ENCODE measurements around the gene AUTS2.

Gene AUTS2

DNA sequence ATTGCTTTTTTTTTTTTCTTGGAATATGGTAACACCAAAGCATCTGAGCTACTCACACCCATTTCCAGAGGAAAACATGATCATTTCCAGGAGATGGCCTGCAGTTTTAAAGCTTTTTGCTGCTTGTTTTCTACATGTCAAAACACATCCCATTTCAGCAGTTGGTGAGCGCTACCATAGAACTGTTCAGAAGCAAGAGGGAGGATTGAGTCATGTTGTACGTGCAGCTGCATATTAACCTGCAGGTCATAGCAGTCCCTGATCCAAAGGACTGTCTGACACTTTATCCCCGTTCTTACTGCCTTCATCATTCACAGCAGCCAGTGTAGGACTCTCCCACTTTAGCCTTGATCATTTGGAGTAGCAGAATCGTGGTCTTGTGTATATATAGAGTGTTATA is 124.6 kb downstream of the AUTS2 start:
- no peak overlapping the region for H3K4me3 ChIP-seq (ENCODE audit: low read depth, low read length)
- TF ChIP-seq, protein P1, sequence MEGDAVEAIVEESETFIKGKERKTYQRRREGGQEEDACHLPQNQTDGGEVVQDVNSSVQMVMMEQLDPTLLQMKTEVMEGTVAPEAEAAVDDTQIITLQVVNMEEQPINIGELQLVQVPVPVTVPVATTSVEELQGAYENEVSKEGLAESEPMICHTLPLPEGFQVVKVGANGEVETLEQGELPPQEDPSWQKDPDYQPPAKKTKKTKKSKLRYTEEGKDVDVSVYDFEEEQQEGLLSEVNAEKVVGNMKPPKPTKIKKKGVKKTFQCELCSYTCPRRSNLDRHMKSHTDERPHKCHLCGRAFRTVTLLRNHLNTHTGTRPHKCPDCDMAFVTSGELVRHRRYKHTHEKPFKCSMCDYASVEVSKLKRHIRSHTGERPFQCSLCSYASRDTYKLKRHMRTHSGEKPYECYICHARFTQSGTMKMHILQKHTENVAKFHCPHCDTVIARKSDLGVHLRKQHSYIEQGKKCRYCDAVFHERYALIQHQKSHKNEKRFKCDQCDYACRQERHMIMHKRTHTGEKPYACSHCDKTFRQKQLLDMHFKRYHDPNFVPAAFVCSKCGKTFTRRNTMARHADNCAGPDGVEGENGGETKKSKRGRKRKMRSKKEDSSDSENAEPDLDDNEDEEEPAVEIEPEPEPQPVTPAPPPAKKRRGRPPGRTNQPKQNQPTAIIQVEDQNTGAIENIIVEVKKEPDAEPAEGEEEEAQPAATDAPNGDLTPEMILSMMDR (IDR thresholded peaks at IDR 0.05; ENCODE audit: borderline replicate concordance, insufficient read depth, low read depth, low read length) = no peak

DNA sequence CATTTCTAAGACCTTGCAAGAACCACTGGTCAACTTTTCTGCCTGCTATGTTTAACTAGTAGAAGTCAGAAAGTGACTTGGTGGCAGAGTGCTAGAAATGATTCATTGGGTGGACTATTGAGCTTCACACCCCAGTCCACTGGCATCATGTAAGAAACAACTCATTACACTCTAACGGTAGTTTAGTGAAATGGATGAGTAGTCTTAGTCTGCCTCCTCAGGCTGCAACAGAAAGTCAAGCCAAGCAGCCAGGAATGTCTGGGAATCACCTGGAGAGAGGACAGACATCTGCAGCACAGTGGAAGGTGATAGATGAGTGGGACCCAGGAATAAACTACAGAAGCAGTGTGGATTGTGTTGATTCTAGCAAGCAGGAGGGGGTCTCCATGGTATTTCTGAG is 125.4 kb downstream of the AUTS2 start:
- H3K4me3 ChIP-seq (ENCODE audit: low read depth, low read length) = no peak overlapping the region
- TF ChIP-seq, protein P1 (IDR thresholded peaks at IDR 0.05; ENCODE audit: borderline replicate concordance, insufficient read depth, low read depth, low read length) = no peak

DNA sequence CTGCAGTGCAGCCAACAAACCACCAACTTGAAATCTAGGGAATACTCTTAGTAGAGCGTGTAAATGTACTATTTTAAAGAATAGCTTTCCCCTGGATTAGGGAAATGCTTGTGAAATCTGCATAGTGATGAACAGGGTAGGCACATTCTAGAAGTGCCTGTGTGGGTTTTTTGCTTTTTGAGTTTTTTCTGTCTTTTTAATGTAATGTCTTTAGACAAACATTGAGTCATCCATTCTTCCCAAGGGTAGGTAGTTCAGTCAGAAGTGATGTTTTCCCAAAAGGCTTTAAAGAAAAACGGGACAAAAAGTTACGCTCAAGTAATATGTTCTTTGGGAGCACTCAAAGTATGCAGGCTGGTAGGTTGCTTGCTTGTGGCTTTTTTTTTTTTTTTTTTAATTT is 130.0 kb downstream of the AUTS2 start:
- no peak overlapping the region for H3K4me3 ChIP-seq (ENCODE audit: low read depth, low read length)
- TF ChIP-seq, protein P1 (IDR thresholded peaks at IDR 0.05; ENCODE audit: borderline replicate concordance, insufficient read depth, low read depth, low read length) = no peak

DNA sequence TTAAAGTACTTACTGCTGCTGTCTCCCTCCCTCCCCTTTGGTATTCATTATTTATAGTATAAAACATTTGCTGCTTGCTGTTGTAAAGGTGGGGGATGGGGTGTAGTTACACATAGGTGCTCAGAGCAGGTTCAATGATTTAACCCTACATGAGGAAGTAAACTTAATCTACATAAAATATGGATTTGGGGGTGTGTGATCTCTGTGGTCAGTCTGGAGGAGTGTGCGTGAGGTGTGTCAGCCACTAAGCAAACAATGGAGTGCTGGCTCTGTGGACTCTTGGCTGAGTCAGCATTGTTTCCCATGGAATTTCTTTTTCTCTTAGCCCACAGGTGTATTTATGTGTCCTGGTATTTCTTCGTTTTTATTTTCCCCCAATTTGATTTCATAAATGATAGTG is 133.9 kb downstream of the AUTS2 start:
- no peak overlapping the region for H3K4me3 ChIP-seq (ENCODE audit: low read depth, low read length)
- TF ChIP-seq, protein P1 (IDR thresholded peaks at IDR 0.05; ENCODE audit: borderline replicate concordance, insufficient read depth, low read depth, low read length) = no peak

DNA sequence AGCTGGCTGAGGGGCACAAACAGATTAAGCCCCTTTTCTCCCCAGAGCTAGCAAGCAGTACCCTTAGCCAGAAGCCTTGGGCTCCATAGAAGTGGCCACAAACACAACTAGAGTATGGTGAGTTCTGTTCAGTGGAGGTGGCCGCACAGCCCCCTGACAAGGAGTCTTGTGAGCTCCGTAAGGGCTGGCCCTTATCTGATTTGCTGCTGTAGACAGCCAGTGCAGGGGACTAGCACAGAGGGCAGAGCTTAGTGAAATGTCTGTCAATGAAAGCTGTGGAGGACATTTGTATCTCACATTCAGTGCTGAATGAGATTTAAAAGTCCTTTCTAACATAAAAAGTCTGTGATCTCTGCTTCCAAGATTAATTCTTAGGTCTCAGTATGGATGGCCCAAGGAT is 137.3 kb downstream of the AUTS2 start:
- TF ChIP-seq, protein P1 (IDR thresholded peaks at IDR 0.05; ENCODE audit: borderline replicate concordance, insufficient read depth, low read depth, low read length) = no peak
- no peak overlapping the region for H3K4me3 ChIP-seq (ENCODE audit: low read depth, low read length)

DNA sequence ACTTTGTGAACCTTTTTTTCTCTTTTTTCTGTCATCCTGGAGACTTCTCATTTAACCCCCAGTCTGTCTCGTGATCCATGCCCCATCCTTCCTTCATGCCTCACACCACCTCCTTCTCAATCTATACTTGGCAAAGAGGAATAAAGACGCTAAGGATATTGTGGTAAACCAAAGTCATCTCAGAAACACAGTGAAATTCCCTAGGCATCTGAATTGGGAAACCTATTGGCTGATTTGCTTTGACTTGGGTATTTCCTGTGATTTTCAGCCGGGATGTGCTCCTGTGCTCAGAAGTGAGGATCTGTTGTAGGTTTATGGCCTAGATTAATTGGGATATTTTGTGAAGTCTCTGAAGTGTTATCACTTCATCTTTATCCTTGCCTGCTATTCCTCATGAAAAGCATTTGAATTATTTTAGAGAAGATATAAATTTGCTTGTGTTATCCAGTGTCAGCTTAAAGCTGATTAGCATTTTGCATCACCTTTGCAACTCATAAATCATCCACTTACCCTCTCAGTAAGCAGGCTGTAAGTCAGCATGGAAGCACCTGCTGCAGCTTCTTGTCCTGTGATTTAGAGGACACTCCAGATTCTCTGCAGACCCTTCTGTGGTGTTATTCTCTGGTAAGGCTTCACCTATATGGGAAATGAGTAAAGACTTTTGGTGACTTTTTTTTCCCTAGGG is 138.0 kb downstream of the AUTS2 start:
- TF ChIP-seq, protein P1 (IDR thresholded peaks at IDR 0.05; ENCODE audit: borderline replicate concordance, insufficient read depth, low read depth, low read length) = no peak
- H3K4me3 ChIP-seq (ENCODE audit: low read depth, low read length) = no peak overlapping the region

DNA sequence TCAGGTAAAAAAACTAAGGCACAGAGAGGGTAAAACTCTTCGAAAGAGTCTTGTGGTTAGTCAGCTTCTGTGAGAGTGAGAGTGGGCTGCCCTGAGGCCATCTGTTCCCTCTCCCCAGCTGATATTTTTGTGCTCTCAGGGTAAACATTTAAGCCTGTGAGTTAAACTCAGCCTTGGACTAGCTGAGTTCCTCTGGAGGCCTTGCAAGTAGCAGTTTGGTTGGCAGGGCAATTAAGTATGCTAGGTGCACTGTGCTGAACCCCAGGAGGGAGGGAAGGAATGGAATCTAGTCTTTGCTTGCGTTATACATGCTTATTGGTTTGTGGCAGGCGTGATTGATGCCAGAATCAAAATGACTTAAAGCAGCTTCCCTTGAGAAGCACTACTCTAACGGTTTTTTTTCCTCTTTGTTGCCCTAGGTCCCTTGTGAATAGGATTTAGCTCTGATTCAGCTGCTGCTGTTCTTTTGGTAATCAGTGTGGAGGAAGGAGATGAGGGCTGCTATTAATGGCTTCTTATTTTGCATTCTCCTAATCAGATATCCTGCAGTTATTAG is 140.2 kb downstream of the AUTS2 start:
- TF ChIP-seq, protein P1 (IDR thresholded peaks at IDR 0.05; ENCODE audit: borderline replicate concordance, insufficient read depth, low read depth, low read length) = no peak
- no peak overlapping the region for H3K4me3 ChIP-seq (ENCODE audit: low read depth, low read length)

Measured in GM12875 (cell line).